ENCODE data around the gene UBE2I.

UBE2I gene

DNA sequence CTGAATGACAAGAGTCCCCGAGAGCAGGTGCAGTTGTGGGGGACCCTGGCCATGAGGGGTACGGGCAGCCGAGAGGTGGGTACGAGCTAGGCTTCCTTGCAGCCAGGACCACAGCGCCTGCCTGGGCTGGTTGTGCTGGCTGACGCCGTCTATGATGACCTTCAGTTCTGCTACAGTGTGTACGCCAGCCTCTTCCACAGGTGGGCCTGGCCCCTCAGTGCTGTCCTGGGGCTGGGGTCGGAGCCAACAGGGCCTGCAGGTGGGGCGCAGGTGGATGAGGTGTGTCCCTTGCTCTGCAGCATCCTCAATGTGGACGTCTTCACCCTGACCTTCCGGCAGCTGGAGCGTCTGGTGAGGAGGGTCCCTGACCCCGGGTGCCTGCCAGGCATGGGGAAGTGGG is 35.1 kb downstream of the UBE2I start:
- DNase-seq: no peak

GRCh38 chr16:1345087-1345486 is 35.7 kb downstream of the UBE2I start:
- DNase-seq: no peak

- no peak for DNase-seq
Measured at GRCh38 chr16:1345651-1346421, 36.4 kb downstream of the UBE2I start.

DNA sequence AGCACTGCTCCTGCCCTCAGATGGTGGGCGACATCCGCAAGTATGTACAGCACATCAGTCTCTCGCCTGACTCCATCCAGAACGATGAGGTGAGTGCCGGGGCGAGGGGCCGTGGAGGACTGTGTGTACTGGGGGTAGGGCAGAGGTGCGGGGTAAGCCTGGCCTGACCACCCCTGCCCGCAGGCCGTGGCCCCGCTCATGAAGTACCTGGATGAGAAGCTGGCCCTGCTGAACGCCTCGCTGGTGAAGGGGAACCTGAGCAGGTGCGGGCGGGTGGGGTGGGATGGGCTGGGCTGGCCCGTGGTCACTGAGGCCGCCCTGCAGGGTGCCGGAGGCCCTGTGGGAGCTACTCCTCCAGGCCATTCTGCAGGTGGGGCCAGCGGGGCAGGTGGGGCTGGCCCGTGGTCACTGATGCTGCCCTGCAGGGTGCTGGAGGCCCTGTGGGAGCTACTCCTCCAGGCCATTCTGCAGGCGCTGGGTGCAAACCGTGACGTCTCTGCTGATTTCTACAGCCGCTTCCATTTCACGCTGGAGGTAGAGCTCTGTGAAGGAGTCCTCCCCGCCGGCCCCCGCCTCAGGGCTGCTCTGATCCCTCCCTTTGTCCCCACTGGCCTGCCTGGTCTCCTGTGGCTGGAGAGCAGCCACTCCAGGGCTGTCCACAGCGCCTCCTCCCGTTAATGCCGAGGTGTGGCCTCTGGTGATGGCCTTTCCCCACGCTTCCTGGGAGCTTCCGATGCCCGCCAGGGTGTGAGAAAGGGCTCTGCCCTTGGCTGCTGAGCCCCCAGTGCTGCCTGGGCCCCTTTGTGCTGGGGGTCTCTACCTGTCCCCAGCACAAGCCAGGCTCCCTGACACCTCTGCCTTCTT is 37.2 kb downstream of the UBE2I start:
- DNase-seq: no peak

GRCh38 chr16:1347286-1347855 is 37.9 kb downstream of the UBE2I start:
- DNase-seq: no peak

DNA sequence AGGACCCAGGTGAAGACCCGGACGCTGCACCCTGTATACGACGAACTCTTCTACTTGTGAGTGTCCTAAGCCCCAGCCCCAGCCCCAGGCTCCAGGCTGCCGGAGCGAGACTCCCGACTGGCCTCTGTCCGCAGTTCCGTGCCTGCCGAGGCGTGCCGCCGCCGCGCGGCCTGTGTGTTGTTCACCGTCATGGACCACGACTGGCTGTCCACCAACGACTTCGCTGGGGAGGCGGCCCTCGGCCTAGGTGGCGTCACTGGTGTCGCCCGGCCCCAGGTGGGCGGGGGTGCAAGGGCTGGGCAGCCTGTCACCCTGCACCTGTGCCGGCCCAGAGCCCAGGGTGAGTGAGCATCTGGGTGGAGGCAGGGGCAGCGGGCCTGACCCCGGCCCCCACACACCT is 38.5 kb downstream of the UBE2I start:
- DNase-seq: no peak

DNA sequence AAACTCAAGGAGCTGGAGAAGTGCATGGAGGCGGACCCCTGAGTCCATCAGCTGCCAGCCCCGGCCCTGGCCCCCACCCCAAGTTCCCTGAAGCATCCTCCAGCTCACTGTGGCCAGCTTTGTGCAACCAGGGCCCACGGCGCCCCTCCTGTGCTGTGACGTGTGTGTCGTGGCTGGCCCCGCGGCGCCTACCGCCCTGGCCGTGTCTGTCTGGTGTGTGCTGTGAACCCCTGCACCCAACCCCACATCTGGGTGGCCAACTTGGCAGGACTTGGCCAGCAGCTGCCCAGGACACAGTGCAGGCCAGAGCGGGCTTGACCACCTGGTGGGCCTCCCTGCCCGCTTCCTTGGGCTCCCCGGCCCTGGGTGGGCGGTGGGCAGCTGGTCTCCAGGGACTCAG is 39.0 kb downstream of the UBE2I start:
- no peak for DNase-seq

- no peak for DNase-seq
Measured at GRCh38 chr16:1348926-1349325, 39.5 kb downstream of the UBE2I start.

GRCh38 chr16:1349351-1349750 is 39.9 kb downstream of the UBE2I start:
- no peak for DNase-seq

- no peak for DNase-seq
Measured at GRCh38 chr16:1349951-1350350, 40.5 kb downstream of the UBE2I start.

DNA sequence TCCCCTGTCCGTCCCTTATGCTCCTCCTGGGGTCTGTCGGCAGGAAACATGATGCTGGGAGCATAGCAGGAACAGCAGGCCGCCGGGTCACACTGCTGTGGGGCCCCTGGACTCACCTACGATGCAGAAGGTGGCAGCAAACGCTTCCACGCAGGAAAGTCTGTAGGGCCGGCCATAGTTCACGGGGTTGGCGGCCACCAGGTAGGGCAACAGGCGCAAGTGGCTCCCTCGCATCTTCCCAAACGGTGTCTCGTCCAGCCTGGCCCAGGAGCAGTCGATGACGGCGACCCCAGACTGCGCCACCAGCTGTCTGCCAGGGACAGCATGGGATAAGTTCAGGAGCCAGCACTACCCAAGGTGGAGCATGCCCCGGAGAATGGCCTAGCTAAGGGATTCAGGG is 41.3 kb downstream of the UBE2I start:
- no peak for DNase-seq

DNA sequence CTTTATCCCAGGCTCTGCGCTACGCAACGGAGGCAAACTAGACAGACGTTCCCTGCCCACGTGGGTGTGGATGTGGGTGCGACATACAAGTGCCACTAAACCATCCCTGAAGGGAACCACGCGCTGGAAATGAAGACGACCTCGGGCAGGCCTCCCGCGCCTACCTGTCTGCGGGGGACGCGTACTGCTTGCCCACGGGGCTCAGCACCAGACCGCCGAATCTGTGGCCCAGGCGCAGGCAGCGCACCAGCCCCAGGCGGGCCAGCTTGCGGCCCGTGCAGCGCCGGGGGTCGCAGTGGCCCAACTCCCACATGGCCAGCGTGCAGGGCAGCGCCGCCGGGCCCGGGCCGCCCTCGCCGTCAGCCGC is 41.8 kb downstream of the UBE2I start:
- DNase-seq: no peak

DNA sequence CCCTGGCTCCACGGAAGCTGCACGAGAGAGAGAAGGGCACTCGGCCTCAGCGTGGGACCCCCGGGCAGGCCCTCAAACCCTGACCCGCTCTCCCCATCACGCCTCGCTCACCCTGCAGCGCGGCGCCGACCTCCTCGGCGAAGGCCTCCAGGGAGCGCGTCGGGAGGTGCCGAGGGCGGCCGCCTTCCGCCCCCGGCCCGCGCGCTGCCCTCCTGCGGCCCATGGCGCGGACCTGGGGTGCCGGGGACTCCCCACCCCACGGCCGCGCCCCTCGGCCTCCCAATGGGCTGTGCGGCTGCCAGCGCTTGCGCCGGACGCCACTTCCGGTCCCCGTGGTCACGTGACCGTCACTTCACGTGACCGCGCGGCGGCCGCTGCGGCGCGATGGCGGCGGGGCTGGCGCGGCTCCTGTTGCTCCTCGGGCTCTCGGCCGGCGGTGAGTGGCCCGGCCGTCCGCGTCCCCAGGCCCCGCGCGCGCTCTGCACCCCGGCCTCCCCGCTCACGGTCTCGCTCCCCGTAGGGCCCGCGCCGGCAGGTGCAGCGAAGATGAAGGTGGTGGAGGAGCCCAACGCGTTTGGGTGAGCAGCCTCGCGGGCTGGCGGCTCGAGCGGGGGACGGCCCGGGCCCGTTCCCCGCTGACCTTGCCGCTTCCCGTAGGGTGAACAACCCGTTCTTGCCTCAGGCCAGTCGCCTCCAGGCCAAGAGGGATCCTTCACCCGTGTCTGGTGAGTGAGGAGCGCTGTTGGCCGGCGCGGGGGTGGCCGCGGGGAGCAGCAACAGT is 42.3 kb downstream of the UBE2I start, which contains the start of the genes GNPTG and TSR3:
GNPTG (plus strand) TSS at position 350 of the 781 bp plus-strand sequence; CDS start at position 385, 35 bp downstream.
TSR3 (minus strand) TSS at position 297 of the 781 bp plus-strand sequence; CDS start at position 223, 74 bp downstream.
- DNase-seq: peak; percentile 79

- DNase-seq: no peak
Measured at GRCh38 chr16:1354815-1355540, 45.5 kb downstream of the UBE2I start.

GRCh38 chr16:1355591-1355990 is 46.2 kb downstream of the UBE2I start:
- DNase-seq: no peak

GRCh38 chr16:1356061-1356900 is 46.8 kb downstream of the UBE2I start:
- no peak for DNase-seq

GRCh38 chr16:1357906-1358566 is 48.6 kb downstream of the UBE2I start:
- DNase-seq: no peak

GRCh38 chr16:1361685-1362360 is 52.4 kb downstream of the UBE2I start:
- DNase-seq: no peak

DNA sequence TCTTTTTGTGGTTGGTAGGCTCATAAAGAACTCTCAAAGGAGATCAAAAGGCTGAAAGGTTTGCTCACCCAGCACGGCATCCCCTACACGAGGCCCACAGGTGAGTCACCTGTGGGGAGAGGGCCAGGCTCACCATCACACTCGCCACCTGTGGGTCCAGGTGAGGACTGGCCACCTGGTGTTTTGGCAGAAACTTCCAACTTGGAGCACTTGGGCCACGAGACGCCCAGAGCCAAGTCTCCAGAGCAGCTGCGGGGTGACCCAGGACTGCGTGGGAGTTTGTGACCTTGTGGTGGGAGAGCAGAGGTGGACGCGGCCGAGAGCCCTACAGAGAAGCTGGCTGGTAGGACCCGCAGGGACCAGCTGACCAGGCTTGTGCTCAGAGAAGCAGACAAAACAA is 53.4 kb downstream of the UBE2I start:
- DNase-seq: no peak

DNA sequence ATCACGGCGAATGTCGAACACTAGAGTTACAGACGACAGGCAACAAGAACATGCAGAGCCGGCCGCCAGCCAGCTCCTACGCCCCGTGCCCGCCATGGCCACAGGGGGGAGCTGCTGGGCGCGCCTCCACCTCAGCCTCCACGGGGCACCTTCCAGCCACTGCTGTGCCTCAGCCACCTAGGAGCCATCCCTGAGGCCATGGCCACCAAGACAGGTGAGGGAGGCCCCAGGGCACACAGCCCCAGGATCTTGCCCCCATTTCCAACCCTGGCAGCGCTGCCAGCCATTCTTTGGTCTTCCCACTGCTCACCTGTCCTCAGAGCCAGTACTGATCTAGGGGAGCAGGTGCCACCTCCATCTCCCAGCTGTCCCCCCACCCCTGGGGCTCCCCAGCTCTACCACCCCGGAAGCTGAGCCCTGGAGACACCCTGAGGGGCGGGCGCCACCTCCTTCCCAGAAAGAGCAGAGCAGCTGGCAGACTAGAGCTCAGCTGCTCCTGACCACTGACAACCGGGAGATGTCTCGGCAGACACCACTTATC is 54.1 kb downstream of the UBE2I start:
- DNase-seq: peak; percentile 73
